SK-N-SH (cell line): ENCODE data around the gene ASTN2. TPM values are rescaled to one million over a fixed set of nuclear protein-coding genes. Genes with fewer than 3 reads are reported as not detected.

Experiments used
- CTCF ChIA-PET: fragments of 300-600, 350-600 bp; formaldehyde crosslinking; extraction: SDS; loops from one replicate; lab custom pipeline; 2021; lab: Yijun Ruan, JAX
- POLR2A ChIA-PET: fragments of 350-600 bp; sonication (Branson Sonifier 250); formaldehyde crosslinking; extraction: SDS; loops from one replicate; lab custom pipeline; 2020; ENCODE audit warnings: antibody characterized with exemption, inconsistent platforms; lab: Yijun Ruan, JAX
- DNase-seq: peaks from one replicate; pipeline ENCODE4 v3.0.0; 2012
- H2AFZ ChIP-seq: fragments of 200-600 bp; sonication (generic); 2 replicates; pipeline ENCODE4 v1.8.1; 2016; ENCODE audit warnings: antibody characterized with exemption, mild to moderate bottlenecking, low read depth
- H3F3A ChIP-seq: fragments of 200-600 bp; sonication (generic); replicated peaks from 2 replicates; pipeline ENCODE3; 2016; ENCODE audit warnings: antibody characterized with exemption, mild to moderate bottlenecking; ENCODE audit not compliant: insufficient read depth
- H3K27ac ChIP-seq, 2 experiments: fragments of 200-500 bp in 1 of 2; fragments of 200-600 bp in 1 of 2; sonication (Bioruptor generic) in 1 of 2; sonication (generic), shearing (Covaris generic) in 1 of 2; 2 replicates each; pipeline versions ENCODE4 v1.5.1 to v1.6.1; 2014 to 2016; ENCODE audit warnings: low read depth in 2 of 2, inconsistent platforms in 1 of 2, low read length in 1 of 2, mild to moderate bottlenecking in 1 of 2, mixed read lengths in 1 of 2
- H3K27me3 ChIP-seq: fragments of 200-600 bp; sonication (generic), shearing (Covaris generic); 2 replicates; pipeline ENCODE4 v1.6.1; 2016; ENCODE audit warnings: mixed run types; ENCODE audit not compliant: insufficient read depth
- H3K36me3 ChIP-seq, 2 experiments: fragments of 200-500 bp in 1 of 2; fragments of 200-600 bp in 1 of 2; sonication (Bioruptor generic) in 1 of 2; sonication (generic) in 1 of 2; replicated peaks in 1 of 2; 2 replicates each; pipeline versions ENCODE3 to v1.5.1; 2014 to 2016; ENCODE audit warnings: low read length in 1 of 2, mild to moderate bottlenecking in 1 of 2; ENCODE audit not compliant: insufficient read depth in 2 of 2, control insufficient read depth in 1 of 2
- H3K4me1 ChIP-seq, 2 experiments: fragments of 200-500 bp in 1 of 2; fragments of 200-600 bp in 1 of 2; sonication (Bioruptor generic) in 1 of 2; sonication (generic), shearing (Covaris generic) in 1 of 2; 2 replicates each; pipeline versions ENCODE4 v1.5.1 to v1.6.1; 2014 to 2016; ENCODE audit warnings: low read depth in 1 of 2, low read length in 1 of 2, mixed run types in 1 of 2; ENCODE audit not compliant: insufficient read depth in 2 of 2, control insufficient read depth in 1 of 2
- H3K4me2 ChIP-seq: fragments of 200-600 bp; sonication (generic), shearing (Covaris generic); 2 replicates; pipeline ENCODE4 v1.6.1; 2017; ENCODE audit warnings: mixed run types
- H3K4me3 ChIP-seq, 2 experiments: fragments of 200-500 bp in 1 of 2; fragments of 200-600 bp in 1 of 2; sonication (Bioruptor generic) in 1 of 2; sonication (generic), shearing (Covaris generic) in 1 of 2; 2 replicates each; pipeline versions ENCODE4 v1.5.1 to v1.8.1; 2014 to 2016; ENCODE audit warnings: low read depth in 2 of 2, inconsistent platforms in 1 of 2, low read length in 1 of 2, mild to moderate bottlenecking in 1 of 2, mixed read lengths in 1 of 2, moderate library complexity in 1 of 2
- H3K79me2 ChIP-seq: fragments of 200-600 bp; sonication (generic); 2 replicates; pipeline ENCODE4 v1.8.1; 2017; ENCODE audit warnings: mild to moderate bottlenecking; ENCODE audit not compliant: insufficient read depth
- H3K9ac ChIP-seq: fragments of 200-600 bp; sonication (generic); 2 replicates; pipeline ENCODE4 v1.6.1; 2017; ENCODE audit warnings: mixed run types
- H3K9me2 ChIP-seq: fragments of 200-600 bp; sonication (generic); 2 replicates; pipeline ENCODE4 v1.6.1; 2017; ENCODE audit warnings: mixed run types
- H3K9me3 ChIP-seq: fragments of 200-600 bp; sonication (generic); 2 replicates; pipeline ENCODE4 v1.6.1; 2017; ENCODE audit warnings: mixed run types, mild to moderate bottlenecking, moderate library complexity
- H4K20me1 ChIP-seq: fragments of 200-600 bp; sonication (generic); 2 replicates; pipeline ENCODE4 v1.6.1; 2017; ENCODE audit warnings: mild to moderate bottlenecking, mixed run types; ENCODE audit not compliant: insufficient read depth
- CHD2 ChIP-seq: fragments of 150-350 bp; IDR thresholded peaks from 2 replicates; pipeline ENCODE4 v1.6.1; 2018; ENCODE audit warnings: low read length; ENCODE audit not compliant: partially characterized antibody
- FOSL2 ChIP-seq: IDR thresholded peaks from 2 replicates; pipeline ENCODE4 v1.4.0; 2012; ENCODE audit warnings: low read depth, mild to moderate bottlenecking, moderate library complexity, borderline replicate concordance
- FOXJ3 ChIP-seq: sonication (generic); formaldehyde crosslinking; IDR thresholded peaks from 2 replicates; pipeline ENCODE4 v1.5.1; 2020; ENCODE audit warnings: mild to moderate bottlenecking, missing genetic modification reagents
- IRF3 ChIP-seq: fragments of 150-350 bp; IDR thresholded peaks from 2 replicates; pipeline ENCODE4 v1.6.1; 2016; ENCODE audit warnings: mild to moderate bottlenecking, low read depth, low read length
- JUND ChIP-seq: IDR thresholded peaks from 2 replicates; pipeline ENCODE4 v1.4.0; 2012
- MAX ChIP-seq: IDR thresholded peaks from 2 replicates; pipeline ENCODE4 v1.4.0; 2012; ENCODE audit warnings: low read depth
- MEF2A ChIP-seq: IDR thresholded peaks from 2 replicates; pipeline ENCODE4 v1.4.0; 2012; ENCODE audit warnings: low read depth, borderline replicate concordance
- NRF1 ChIP-seq: IDR thresholded peaks from 2 replicates; pipeline ENCODE4 v1.6.1; 2012; ENCODE audit warnings: low read depth, mild to moderate bottlenecking, low read length
- RAD21 ChIP-seq: IDR thresholded peaks from 2 replicates; pipeline ENCODE4 v1.6.1; 2012; ENCODE audit warnings: mild to moderate bottlenecking, low read length
- SIN3A ChIP-seq: IDR thresholded peaks from 2 replicates; pipeline ENCODE4 v1.6.1; 2012; ENCODE audit warnings: low read depth, mild to moderate bottlenecking, low read length, moderate library complexity, borderline replicate concordance
- SMC3 ChIP-seq: IDR thresholded peaks from 2 replicates; pipeline ENCODE4 v1.6.1; 2012; ENCODE audit warnings: low read depth, low read length, improper control_type of control experiment
- TAF1 ChIP-seq: IDR thresholded peaks from 2 replicates; pipeline ENCODE4 v1.6.1; 2012; ENCODE audit warnings: low read depth, mild to moderate bottlenecking, low read length, moderate library complexity, borderline replicate concordance
- TCF12 ChIP-seq: IDR thresholded peaks from 2 replicates; pipeline ENCODE4 v1.4.0; 2012
- TEAD4 ChIP-seq: IDR thresholded peaks from 2 replicates; pipeline ENCODE4 v1.4.0; 2012; ENCODE audit warnings: mild to moderate bottlenecking, borderline replicate concordance; ENCODE audit not compliant: insufficient read depth
- YY1 ChIP-seq: IDR thresholded peaks from 2 replicates; pipeline ENCODE4 v1.4.0; 2012; ENCODE audit warnings: low read depth, mild to moderate bottlenecking
- ZBTB33 ChIP-seq: IDR thresholded peaks from 2 replicates; pipeline ENCODE4 v1.4.0; 2012; ENCODE audit warnings: low read depth, borderline replicate concordance
- WGBS: methylation state at CpG from one replicate; pipeline ENCODE4 v1.1.6; 2017; ENCODE audit warnings: low lambda C conversion rate; 5-methylcytosine and 5-hydroxymethylcytosine counted together
- polyA plus RNA-seq, 3 experiments: library from polyadenylated mRNA; depleted of rRNA; stranded (reverse); fragments of >200 nt; gene quantifications; 2 replicates each; pipeline ENCODE4 v1.2.3, GENCODE V29; 2012
- TF ChIP-seq, protein P1 (sequence below): IDR thresholded peaks from 2 replicates; pipeline ENCODE4 v1.4.0; 2012; ENCODE audit warnings: low read depth, borderline replicate concordance
- TF ChIP-seq, protein P2 (sequence below): fragments of 150-350 bp; IDR thresholded peaks from 2 replicates; pipeline ENCODE4 v1.6.1; 2017; ENCODE audit warnings: antibody characterized with exemption, low read length, low read depth, borderline replicate concordance
- TF ChIP-seq, protein P3 (sequence below): IDR thresholded peaks from 2 replicates; pipeline ENCODE4; 2012

The ASTN2 gene
- polyA plus RNA-seq, 1 of the 3 experiments (the other 2 are of a cell fraction) = 6.6 TPM

DNA sequence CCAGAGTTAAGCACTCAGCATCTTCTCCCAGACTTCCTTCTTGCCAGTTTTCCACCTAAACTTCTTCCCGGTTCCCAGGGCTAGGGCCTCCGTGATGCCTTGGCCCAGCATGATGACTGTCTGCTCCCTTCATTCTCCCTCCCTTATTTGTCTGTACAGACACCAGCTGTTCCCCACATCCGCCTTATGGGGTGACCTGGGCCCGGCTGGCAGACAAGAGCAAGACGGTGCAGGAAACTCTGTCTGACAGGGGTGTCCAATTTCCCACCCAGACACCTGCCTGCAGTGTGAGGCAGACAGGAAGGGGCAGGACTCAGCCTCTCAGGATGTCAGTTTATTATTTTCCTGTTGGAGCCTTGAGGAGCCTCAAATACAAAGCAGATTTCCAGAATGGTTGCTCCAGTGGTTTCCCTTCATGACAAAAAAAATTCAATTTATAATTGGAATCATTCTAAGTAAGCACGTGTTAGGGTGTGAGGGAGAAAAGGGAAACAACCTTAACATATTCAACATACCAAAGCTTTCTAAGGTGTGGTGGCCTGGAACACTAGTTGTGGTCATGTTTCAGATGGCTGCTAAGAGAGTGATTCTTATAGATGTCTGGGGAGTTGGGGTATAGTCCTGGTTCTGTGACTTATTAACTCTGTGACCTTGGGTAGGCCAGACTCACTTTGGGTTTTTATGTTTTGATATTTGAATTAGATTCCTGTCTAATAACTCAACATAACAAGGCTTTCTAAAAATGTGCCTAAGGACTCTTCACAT, 1026.7 kb downstream of the ASTN2 start (continued):
- TF ChIP-seq, protein P1, sequence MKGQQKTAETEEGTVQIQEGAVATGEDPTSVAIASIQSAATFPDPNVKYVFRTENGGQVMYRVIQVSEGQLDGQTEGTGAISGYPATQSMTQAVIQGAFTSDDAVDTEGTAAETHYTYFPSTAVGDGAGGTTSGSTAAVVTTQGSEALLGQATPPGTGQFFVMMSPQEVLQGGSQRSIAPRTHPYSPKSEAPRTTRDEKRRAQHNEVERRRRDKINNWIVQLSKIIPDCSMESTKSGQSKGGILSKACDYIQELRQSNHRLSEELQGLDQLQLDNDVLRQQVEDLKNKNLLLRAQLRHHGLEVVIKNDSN = no peak
- TF ChIP-seq TEAD4 = no peak
- TF ChIP-seq YY1 = no peak
- no peak for TF ChIP-seq JUND
- TF ChIP-seq, protein P2, sequence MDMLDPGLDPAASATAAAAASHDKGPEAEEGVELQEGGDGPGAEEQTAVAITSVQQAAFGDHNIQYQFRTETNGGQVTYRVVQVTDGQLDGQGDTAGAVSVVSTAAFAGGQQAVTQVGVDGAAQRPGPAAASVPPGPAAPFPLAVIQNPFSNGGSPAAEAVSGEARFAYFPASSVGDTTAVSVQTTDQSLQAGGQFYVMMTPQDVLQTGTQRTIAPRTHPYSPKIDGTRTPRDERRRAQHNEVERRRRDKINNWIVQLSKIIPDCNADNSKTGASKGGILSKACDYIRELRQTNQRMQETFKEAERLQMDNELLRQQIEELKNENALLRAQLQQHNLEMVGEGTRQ = no peak
- no peak for TF ChIP-seq RAD21
- no peak for TF ChIP-seq IRF3
- no peak for TF ChIP-seq ZBTB33
- no peak for TF ChIP-seq MEF2A

DNA sequence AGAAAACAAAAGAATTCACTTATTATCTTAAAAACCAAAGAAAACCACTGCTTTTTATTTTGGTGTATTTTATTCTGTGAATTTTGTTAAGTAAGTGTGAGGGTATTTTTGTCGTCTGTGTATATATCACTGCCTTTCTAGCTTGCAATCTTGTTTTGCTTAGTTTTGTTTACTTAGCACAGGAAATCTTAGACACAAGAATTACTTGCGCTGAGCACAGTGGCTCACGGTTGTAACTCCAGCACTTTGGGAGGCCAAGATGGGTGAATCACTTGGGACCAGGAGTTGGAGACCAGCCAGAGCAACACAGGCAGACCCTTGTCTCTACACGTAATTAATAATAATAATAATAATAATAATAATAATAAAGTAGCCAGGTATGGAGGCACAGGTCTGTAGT, 1030.9 kb downstream of the ASTN2 start:
- Histone ChIP-seq H3K4me3 (no peak overlapping the region), H3K36me3 (peaks cover 53 to 88% of the 10 kb centered on the region in 2 experiments), H4K20me1 (no peaks in the 10 kb centered on the region; the same call in 1 of the 2 replicates), H3K4me1 (peaks cover 3 to 12% of the 10 kb centered on the region in 2 experiments; a peak in 2 of 4 replicates), H3K27me3 (no peaks in the 10 kb centered on the region), H3K4me2 (no peak overlapping the region), H3F3A (peaks cover 31% of the 10 kb centered on the region), H3K9me3 (no peaks in the 10 kb centered on the region), H2AFZ (no peak overlapping the region), H3K27ac (no peak overlapping the region), H3K9me2 (no peaks in the 10 kb centered on the region), H3K79me2 (no peaks in the 10 kb centered on the region; the same call in 1 of the 2 replicates), H3K9ac (no peak overlapping the region)
- POLR2A ChIA-PET = no interaction called here
- DNase-seq = no peak
- WGBS = 84% methylated on average over 4 of the region's 4 CpGs
- CTCF ChIA-PET = interaction anchor here (1.0 to 1.2 kb wide), 2 partner anchors 188 to 790 kb away, joined by 3 to 4 read pairs; no protein-coding TSS in a partner anchor
- no peak for TF ChIP-seq IRF3
- TF ChIP-seq NRF1 = no peak
- no peak for TF ChIP-seq CHD2
- TF ChIP-seq SMC3 = no peak
- TF ChIP-seq, protein P1 = no peak
- no peak for TF ChIP-seq TEAD4
- TF ChIP-seq JUND = no peak
- no peak for TF ChIP-seq FOSL2
- no peak for TF ChIP-seq SIN3A
- no peak for TF ChIP-seq TAF1
- no peak for TF ChIP-seq TCF12
- TF ChIP-seq FOXJ3 = no peak
- TF ChIP-seq, protein P2 = no peak
- TF ChIP-seq, protein P3, sequence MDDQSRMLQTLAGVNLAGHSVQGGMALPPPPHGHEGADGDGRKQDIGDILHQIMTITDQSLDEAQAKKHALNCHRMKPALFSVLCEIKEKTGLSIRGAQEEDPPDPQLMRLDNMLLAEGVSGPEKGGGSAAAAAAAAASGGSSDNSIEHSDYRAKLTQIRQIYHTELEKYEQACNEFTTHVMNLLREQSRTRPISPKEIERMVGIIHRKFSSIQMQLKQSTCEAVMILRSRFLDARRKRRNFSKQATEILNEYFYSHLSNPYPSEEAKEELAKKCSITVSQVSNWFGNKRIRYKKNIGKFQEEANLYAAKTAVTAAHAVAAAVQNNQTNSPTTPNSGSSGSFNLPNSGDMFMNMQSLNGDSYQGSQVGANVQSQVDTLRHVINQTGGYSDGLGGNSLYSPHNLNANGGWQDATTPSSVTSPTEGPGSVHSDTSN = no peak
- no peak for TF ChIP-seq MAX
